Neuron (in vitro differentiated cells): Measurements from ENCODE around the gene KANSL1L.

Source experiments
- H2AFZ ChIP-seq: one replicate; pipeline ENCODE4 v1.6.1; 2013; ENCODE audit warnings: low read depth, mild to moderate bottlenecking, inconsistent platforms, low read length, moderate library complexity
- H3K27me3 ChIP-seq: one replicate; pipeline ENCODE4 v1.6.1; 2013; ENCODE audit warnings: low read length; ENCODE audit not compliant: insufficient read depth
- H3K36me3 ChIP-seq: one replicate; pipeline ENCODE4 v1.6.1; 2013; ENCODE audit warnings: low read length; ENCODE audit not compliant: insufficient read depth
- H3K4me1 ChIP-seq: one replicate; pipeline ENCODE4 v1.6.1; 2013; ENCODE audit warnings: low read length; ENCODE audit not compliant: insufficient read depth
- H3K4me3 ChIP-seq: 2 replicates; pipeline ENCODE4 v1.5.1; 2013; ENCODE audit warnings: mild to moderate bottlenecking, low read length, moderate library complexity
- H3K9me3 ChIP-seq: one replicate; pipeline ENCODE4 v1.6.1; 2013; ENCODE audit warnings: low read length

The KANSL1L gene

DNA sequence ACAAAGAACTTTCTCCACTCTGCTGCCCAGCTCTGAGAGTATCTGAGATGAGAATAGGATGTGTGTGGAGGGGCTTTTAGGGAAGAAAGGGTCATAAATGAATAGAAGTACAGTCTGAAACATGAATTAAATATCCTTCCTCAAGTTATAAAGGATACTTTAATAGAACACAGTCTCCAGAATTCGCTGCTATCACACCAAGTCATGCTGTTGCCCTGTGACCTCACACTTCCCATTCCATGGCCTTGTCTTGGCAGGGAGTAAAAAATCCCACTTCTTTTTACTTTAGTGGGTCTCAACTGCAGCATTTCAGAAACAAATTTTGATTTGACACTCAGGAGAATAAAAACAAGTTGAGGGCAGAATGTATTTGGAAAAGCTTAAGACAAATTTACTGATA lies 172.6 kb downstream of the KANSL1L start:
- H3K9me3 ChIP-seq = no peaks in the 10 kb centered on the region
- H3K36me3 ChIP-seq = no peaks in the 10 kb centered on the region
- H3K4me3 ChIP-seq = no peak overlapping the region
- H2AFZ ChIP-seq = no peak overlapping the region
- H3K27me3 ChIP-seq = no peaks in the 10 kb centered on the region
- H3K4me1 ChIP-seq = peaks cover 12% of the 10 kb centered on the region

DNA sequence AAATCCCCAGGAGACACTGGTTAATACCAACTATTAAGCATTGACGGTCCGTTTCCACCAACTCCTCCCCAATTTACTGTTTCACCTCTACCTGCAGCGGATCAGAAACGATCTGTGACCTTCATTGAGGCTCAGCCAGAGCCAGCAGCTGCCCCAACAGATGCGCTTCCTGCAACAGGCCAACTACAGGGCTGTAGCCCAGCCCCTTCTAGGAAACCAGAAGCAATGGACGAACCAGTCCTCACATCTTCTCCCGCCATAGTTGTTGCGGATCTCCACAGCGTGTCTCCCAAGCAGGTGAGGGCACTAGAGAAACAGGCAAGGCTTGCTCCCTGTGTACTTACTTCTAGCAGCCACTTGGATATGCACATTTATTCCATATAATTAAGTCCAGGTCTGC lies 177.2 kb downstream of the KANSL1L start:
- H3K4me3 ChIP-seq = no peak overlapping the region
- no peak overlapping the region for H2AFZ ChIP-seq
- no peaks in the 10 kb centered on the region for H3K4me1 ChIP-seq
- no peaks in the 10 kb centered on the region for H3K9me3 ChIP-seq
- H3K27me3 ChIP-seq = no peaks in the 10 kb centered on the region
- H3K36me3 ChIP-seq = no peaks in the 10 kb centered on the region

DNA sequence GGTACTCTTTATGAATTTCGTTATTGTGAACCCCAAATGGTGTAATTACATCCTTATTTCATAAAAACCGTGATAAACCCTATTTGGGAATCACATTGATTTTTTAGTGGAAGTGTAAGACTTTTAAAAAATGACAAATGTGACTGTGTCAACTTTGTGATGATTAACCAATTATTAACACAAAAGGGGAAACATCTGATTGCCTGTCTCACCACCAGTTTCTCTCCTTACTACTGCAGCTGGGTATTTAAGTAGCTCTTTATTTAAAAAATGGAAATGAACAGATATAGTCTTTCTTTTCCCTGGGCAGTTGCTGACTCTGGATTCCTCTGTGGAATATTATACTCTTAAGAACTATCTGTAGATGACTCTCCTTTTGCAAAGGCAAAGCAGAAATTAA lies 180.4 kb downstream of the KANSL1L start:
- Histone ChIP-seq H3K4me3 (no peak overlapping the region), H3K9me3 (no peaks in the 10 kb centered on the region), H3K27me3 (no peaks in the 10 kb centered on the region), H2AFZ (no peak overlapping the region), H3K36me3 (no peaks in the 10 kb centered on the region), H3K4me1 (no peaks in the 10 kb centered on the region)

DNA sequence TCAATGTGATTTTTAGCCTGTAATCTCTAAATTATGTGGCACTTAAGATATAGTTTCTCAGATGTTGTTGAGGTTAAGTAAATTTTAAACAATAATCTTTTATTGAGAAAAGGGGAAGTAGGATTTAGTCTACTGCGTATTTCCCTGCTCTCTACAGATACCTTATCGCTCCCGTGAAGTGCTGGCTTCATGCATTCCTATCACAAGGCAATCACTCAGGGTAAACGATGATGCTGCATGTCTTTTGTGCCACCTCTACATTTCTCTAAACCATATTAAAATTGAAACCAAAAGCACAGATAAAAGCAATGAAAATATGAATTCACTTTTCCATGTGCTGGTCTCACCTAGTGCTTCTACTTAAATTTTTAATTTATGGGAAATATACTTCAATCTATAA lies 183.2 kb downstream of the KANSL1L start:
- Histone ChIP-seq H2AFZ (no peak overlapping the region), H3K36me3 (no peaks in the 10 kb centered on the region), H3K4me1 (no peaks in the 10 kb centered on the region), H3K9me3 (no peaks in the 10 kb centered on the region), H3K4me3 (no peak overlapping the region), H3K27me3 (no peaks in the 10 kb centered on the region)

DNA sequence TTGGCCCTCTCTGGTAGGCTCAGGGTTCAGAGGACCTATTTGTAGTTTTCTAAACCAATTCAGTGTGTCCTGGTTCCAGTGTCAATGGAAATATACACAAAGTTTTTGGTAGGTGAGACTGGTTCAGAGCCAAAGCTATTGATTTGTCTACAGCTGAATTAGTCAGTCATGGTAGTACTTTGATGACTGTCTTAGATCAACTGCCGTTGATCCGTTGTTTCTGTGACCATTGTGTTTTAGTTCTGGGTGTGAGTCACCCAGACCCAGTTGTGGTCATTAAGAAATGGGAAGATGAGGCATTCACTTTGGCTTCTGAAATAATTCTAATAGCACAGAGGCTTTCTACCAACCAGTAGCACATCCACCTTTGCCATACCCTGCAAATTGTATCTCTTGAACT lies 184.8 kb downstream of the KANSL1L start:
- Histone ChIP-seq H3K36me3 (no peaks in the 10 kb centered on the region), H3K27me3 (no peaks in the 10 kb centered on the region), H3K9me3 (no peaks in the 10 kb centered on the region), H3K4me3 (no peak overlapping the region), H3K4me1 (no peaks in the 10 kb centered on the region), H2AFZ (no peak overlapping the region)

DNA sequence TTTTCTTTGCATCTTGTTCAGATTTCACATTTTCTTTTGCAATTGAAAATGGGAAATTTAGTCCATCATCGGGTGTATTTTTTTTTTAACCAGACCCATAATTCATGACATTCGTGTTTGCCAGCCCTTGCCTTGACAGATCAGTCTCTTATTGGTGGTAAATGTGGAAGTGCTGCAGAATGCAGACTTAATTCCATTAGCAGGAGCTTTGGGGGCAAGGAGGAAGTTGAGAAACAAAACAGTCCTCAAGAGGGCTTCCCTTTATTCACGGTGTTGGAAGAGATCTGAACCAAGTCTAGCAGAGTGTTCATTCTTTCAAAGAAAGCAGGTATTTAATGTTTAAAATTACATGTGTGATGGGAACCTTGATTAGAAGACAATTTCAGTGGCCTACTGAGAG lies 185.3 kb downstream of the KANSL1L start:
- Histone ChIP-seq H3K27me3 (no peaks in the 10 kb centered on the region), H3K9me3 (no peaks in the 10 kb centered on the region), H3K4me3 (no peak overlapping the region), H3K36me3 (no peaks in the 10 kb centered on the region), H2AFZ (no peak overlapping the region), H3K4me1 (no peaks in the 10 kb centered on the region)

DNA sequence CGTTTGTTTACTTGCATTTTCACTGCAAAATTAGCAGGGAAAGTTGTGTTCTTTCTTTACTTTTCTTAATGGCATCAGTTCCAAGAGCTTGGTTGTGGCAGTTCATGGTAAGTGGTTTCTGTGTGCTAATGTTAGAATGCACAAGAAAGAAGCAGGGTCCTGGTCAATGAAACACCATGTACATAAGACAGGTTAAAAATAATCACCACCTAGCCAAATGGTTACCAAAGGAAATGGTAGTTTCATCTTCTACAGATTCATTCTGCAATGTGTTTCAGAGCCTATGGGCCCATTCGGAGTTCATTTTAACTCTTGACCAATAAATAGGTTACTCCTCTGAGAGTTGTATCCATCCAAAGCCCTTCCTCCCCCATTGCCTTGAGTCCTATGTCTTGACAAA lies 186.9 kb downstream of the KANSL1L start:
- Histone ChIP-seq H3K9me3 (no peaks in the 10 kb centered on the region), H2AFZ (no peak overlapping the region), H3K36me3 (no peaks in the 10 kb centered on the region), H3K4me1 (peaks cover 6% of the 10 kb centered on the region), H3K4me3 (no peak overlapping the region), H3K27me3 (no peaks in the 10 kb centered on the region)

DNA sequence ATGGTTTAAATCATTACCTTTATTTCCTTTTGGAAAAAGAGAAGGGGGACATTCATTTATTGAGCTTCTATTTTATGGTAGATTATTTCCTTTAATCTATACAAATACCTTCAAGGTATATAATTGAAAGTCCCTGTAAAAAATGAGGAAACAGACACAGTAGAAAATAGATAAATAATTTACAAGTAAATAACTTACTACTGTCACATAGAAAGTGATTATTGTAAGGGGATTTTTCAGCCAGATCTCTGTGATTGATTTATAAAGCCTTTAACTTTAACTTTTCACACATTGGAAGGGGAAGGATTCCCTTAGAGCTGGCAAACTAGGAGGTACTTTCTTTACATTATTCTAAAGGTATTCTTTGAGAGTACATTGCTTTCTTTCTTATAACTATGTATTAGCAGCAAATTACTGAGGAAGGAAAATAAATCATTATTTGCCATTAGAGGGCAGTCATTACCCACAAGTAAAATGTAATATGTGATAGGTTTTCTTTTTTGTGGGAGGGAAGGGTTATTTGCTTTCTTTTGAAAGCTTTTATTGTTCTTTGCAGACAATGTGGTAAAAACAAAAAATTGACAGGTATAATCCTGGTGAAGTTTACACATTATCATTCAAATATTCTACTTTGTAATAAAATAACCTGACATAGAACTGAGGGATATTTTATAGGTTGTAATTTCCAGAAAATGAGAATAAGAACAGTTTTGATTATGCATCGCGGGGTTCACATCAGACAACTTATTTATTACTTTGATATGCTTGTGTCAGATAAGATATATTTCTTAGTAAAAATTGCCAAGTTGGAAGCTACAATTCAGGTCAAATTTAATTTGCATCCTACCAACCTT lies 193.6 kb downstream of the KANSL1L start:
- no peak overlapping the region for H3K4me3 ChIP-seq
- no peaks in the 10 kb centered on the region for H3K36me3 ChIP-seq
- no peak overlapping the region for H2AFZ ChIP-seq
- H3K4me1 ChIP-seq = peaks cover 6% of the 10 kb centered on the region
- no peaks in the 10 kb centered on the region for H3K9me3 ChIP-seq
- no peaks in the 10 kb centered on the region for H3K27me3 ChIP-seq

DNA sequence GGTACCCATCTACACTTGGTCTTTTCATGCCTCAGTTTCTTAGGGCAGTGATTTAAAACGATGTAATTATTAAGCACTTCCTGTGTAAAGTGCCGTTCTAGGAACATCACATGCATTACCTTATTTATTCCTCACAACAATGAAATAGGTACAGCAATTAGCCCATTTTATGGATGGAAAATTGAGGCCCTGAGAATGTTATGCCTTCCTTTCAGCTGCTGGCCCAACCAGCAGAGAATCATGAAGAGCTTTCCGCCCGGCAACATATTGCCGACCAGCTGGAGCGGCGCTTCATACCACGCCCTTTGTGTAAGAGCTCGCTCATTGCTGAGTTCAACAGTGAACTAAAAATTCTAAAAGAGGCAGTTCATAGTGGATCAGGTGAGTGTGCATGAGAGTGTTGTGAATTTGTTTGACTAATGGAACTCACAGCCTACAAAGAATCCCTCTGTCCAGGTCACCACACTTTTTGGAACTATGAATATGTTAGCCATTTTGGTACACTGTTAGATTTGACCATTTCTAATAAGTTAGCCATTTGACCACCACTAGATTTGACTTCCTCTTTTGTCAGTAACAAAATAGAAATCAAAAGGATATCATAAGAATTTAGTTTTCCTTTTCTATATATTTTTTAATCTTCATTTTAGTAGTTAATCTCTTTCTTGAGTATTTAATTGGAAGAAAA lies 194.4 kb downstream of the KANSL1L start:
- Histone ChIP-seq H3K36me3 (no peaks in the 10 kb centered on the region), H3K4me1 (peaks cover 6% of the 10 kb centered on the region), H3K27me3 (no peaks in the 10 kb centered on the region)

DNA sequence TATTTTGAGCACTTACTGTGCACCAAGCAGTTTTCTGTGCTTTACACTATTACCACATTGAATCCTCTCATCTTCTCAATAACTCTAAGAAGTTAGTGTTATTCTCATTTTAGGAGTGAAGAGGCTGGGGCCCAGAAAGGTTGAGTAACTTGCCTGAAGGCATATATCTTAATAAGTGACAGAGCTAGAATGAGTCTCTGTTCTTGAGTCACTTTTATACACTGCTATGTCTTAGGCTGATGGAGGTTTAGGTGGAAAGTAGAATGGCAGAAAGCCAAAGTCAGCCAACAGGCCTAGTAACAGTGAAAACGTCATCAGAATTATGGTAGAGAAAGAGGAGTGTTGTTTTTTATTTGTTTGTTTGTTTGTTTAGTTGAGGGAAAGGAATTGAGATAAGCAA lies 196.6 kb downstream of the KANSL1L start:
- peaks cover 3% of the 10 kb centered on the region for H3K36me3 ChIP-seq
- H3K4me1 ChIP-seq = no peaks in the 10 kb centered on the region
- no peak overlapping the region for H3K4me3 ChIP-seq
- H3K9me3 ChIP-seq = no peaks in the 10 kb centered on the region
- no peaks in the 10 kb centered on the region for H3K27me3 ChIP-seq
- H2AFZ ChIP-seq = no peak overlapping the region

More for the DNA sequence above, 194.4 kb downstream of the KANSL1L start:
- Histone ChIP-seq H3K9me3 (no peaks in the 10 kb centered on the region), H2AFZ (no peak overlapping the region), H3K4me3 (no peak overlapping the region)

DNA sequence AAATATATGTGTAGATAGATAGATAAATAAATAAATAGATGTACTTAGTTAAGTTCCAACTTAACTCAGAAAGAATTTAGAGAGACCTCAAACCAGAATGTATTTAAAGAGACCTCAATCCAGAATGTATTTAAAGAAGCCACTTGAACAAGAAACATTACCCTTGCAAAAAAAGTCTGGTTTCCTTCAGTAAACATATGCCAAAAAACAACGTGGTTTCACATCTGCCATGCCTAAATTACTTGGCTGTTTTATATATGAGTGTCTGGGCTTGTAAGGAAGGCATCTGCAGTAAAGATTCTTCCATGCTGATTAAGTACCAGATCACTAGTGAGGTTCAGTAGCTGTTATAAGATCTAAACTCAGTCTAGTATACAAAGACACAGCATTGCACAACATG lies 197.9 kb downstream of the KANSL1L start:
- Histone ChIP-seq H3K4me1 (no peaks in the 10 kb centered on the region), H2AFZ (no peak overlapping the region), H3K36me3 (peaks cover 3% of the 10 kb centered on the region), H3K9me3 (no peaks in the 10 kb centered on the region), H3K4me3 (no peak overlapping the region), H3K27me3 (no peaks in the 10 kb centered on the region)
